Keratinocyte (primary cell): ENCODE data around the gene RNF8. TPM values are rescaled to one million over a fixed set of nuclear protein-coding genes. Genes with fewer than 3 reads are reported as not detected.

Experiments used
- DNase-seq: peaks from one replicate; pipeline ENCODE4 v3.0.0-alpha.2; 2011; ENCODE audit warnings: low read depth, missing footprints, low spot score
- FAIRE-seq: peaks from 2 replicates; lab custom pipeline; 2011; peaks lifted over from hg19 to GRCh38; lab: Jason Lieb, UNC
- H2AFZ ChIP-seq: 2 replicates; pipeline ENCODE4 v1.6.0; 2012; ENCODE audit warnings: low read length, control low read depth, inconsistent platforms; ENCODE audit not compliant: control insufficient read depth
- H3K27ac ChIP-seq: 2 replicates; pipeline ENCODE4 v1.5.1; 2011; ENCODE audit warnings: low read length; ENCODE audit not compliant: control insufficient read depth, insufficient read depth
- H3K27me3 ChIP-seq: 3 replicates; pipeline ENCODE4 v1.6.0; 2011; ENCODE audit warnings: low read length; ENCODE audit not compliant: control insufficient read depth, insufficient read depth; ENCODE audit errors: extremely low read depth
- H3K36me3 ChIP-seq, 2 experiments: 2 replicates in 1 of 2; 3 replicates in 1 of 2; pipeline ENCODE4 v1.5.1; 2011; ENCODE audit warnings: low read length in 2 of 2, mild to moderate bottlenecking in 1 of 2; ENCODE audit not compliant: control insufficient read depth in 2 of 2, insufficient read depth in 2 of 2; ENCODE audit errors: extremely low read depth in 1 of 2
- H3K4me1 ChIP-seq: 3 replicates; pipeline ENCODE4 v1.5.1; 2011; ENCODE audit warnings: low read length; ENCODE audit not compliant: control insufficient read depth, insufficient read depth; ENCODE audit errors: extremely low read depth
- H3K4me2 ChIP-seq: 3 replicates; pipeline ENCODE4 v1.6.0; 2011; ENCODE audit warnings: low read depth, low read length; ENCODE audit not compliant: control insufficient read depth, insufficient read depth; ENCODE audit errors: extremely low read depth
- H3K4me3 ChIP-seq, 3 experiments: fragments of 200-600 bp in 1 of 3; sonication (generic) in 1 of 3; 2 replicates in 2 of 3; 3 replicates in 1 of 3; pipeline ENCODE4 v1.5.1; 2011 to 2016; ENCODE audit warnings: low read length in 3 of 3, mild to moderate bottlenecking in 3 of 3, control low read depth in 2 of 3, inconsistent platforms in 1 of 3, low read depth in 1 of 3, mixed read lengths in 1 of 3, mixed run types in 1 of 3, moderate library complexity in 1 of 3; ENCODE audit not compliant: control insufficient read depth in 2 of 3, insufficient read depth in 2 of 3; ENCODE audit errors: extremely low read depth in 1 of 3
- H3K79me2 ChIP-seq: 2 replicates; pipeline ENCODE4 v1.6.0; 2012; ENCODE audit warnings: low read length; ENCODE audit not compliant: control insufficient read depth, insufficient read depth
- H3K9ac ChIP-seq: 3 replicates; pipeline ENCODE4 v1.6.0; 2011; ENCODE audit warnings: low read length; ENCODE audit not compliant: control insufficient read depth, insufficient read depth; ENCODE audit errors: extremely low read depth
- H3K9me1 ChIP-seq: 3 replicates; pipeline ENCODE4 v1.6.0; 2011; ENCODE audit warnings: low read length; ENCODE audit not compliant: control insufficient read depth, insufficient read depth; ENCODE audit errors: extremely low read depth
- H3K9me3 ChIP-seq: 2 replicates; pipeline ENCODE4 v1.5.1; 2012; ENCODE audit warnings: low read depth, low read length; ENCODE audit not compliant: control insufficient read depth
- H4K20me1 ChIP-seq: 3 replicates; pipeline ENCODE4 v1.6.0; 2011; ENCODE audit warnings: low read length; ENCODE audit not compliant: control insufficient read depth, insufficient read depth; ENCODE audit errors: extremely low read depth
- EZH2 ChIP-seq: IDR thresholded peaks from one replicate; pipeline ENCODE4 v1.6.1; 2012; ENCODE audit warnings: inconsistent platforms, mild to moderate bottlenecking, low read length, moderate library complexity
- dilution Hi-C: fragments of 300-500 bp; cut with MboI; formaldehyde crosslinking; loops from one replicate; pipeline ENCODE4 v1.7.0; 2020; ENCODE audit warnings: low sequenced_read_pairs; ENCODE audit not compliant: extremely low pct_ligation_motif_present
- polyA plus RNA-seq, 5 experiments: library from polyadenylated mRNA; depleted of rRNA in 3 of 5; stranded (reverse) in 3 of 5; stranded (forward) in 1 of 5; unstranded in 1 of 5; fragments of >200 nt; gene quantifications; 1 replicate in 1 of 5; 2 replicates in 3 of 5; 3 replicates in 1 of 5; pipeline versions ENCODE4 v1.2.1 to v1.2.3, GENCODE V29; 2011 to 2012; ENCODE audit warnings: missing spikeins in 2 of 5, low read depth in 1 of 5, low replicate concordance in 1 of 5
- TF ChIP-seq, protein P1 (sequence below), 3 experiments: IDR thresholded peaks in 1 of 3; conservative IDR thresholded peaks in 1 of 3; optimal IDR thresholded peaks in 1 of 3; 2 replicates in 2 of 3; 3 replicates in 1 of 3; pipeline versions ENCODE3 to v1.5.1; 2011; ENCODE audit warnings: low read length in 3 of 3, mild to moderate bottlenecking in 3 of 3, moderate library complexity in 2 of 3, control low read depth in 1 of 3, inconsistent platforms in 1 of 3; ENCODE audit not compliant: insufficient read depth in 2 of 3; ENCODE audit errors: extremely low read depth in 1 of 3

Gene RNF8
- polyA plus RNA-seq, 1 donor (not counting 4 experiments of a cell fraction or from before 2014, with no cell fraction given): 34.5 TPM

DNA sequence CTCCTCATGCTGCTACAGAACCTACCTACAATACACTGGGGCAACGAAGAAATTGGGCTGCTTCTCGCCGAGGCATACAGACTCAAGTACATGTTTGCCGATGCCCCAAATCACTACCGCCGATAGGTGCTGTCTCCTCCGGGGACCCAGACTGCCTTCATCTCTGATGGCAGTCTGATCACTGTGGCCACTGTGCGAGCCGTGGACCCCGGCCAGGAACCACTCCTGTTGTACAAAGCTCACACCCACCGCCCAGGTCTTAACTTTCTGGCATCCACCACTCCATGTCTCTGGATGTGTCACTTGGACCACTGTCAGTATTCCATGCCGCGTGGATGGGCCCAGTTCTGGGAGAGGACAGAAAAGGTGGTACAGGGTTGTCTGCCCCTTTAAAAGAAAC lies 22.7 kb upstream of the RNF8 start:
- Histone ChIP-seq H3K4me2 (no peak overlapping the region), H3K4me3 (no peak overlapping the region), H3K4me1 (no peaks in the 10 kb centered on the region), H4K20me1 (no peaks in the 10 kb centered on the region), H3K9ac (no peak overlapping the region), H3K27me3 (no peaks in the 10 kb centered on the region), H2AFZ (no peak overlapping the region), H3K9me1 (no peaks in the 10 kb centered on the region), H3K79me2 (no peaks in the 10 kb centered on the region), H3K36me3 (peaks cover 5 to 14% of the 10 kb centered on the region in 2 experiments), H3K9me3 (no peaks in the 10 kb centered on the region), H3K27ac (no peak overlapping the region)
- TF ChIP-seq EZH2: no peak
- TF ChIP-seq, protein P1, sequence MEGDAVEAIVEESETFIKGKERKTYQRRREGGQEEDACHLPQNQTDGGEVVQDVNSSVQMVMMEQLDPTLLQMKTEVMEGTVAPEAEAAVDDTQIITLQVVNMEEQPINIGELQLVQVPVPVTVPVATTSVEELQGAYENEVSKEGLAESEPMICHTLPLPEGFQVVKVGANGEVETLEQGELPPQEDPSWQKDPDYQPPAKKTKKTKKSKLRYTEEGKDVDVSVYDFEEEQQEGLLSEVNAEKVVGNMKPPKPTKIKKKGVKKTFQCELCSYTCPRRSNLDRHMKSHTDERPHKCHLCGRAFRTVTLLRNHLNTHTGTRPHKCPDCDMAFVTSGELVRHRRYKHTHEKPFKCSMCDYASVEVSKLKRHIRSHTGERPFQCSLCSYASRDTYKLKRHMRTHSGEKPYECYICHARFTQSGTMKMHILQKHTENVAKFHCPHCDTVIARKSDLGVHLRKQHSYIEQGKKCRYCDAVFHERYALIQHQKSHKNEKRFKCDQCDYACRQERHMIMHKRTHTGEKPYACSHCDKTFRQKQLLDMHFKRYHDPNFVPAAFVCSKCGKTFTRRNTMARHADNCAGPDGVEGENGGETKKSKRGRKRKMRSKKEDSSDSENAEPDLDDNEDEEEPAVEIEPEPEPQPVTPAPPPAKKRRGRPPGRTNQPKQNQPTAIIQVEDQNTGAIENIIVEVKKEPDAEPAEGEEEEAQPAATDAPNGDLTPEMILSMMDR (optimal IDR thresholded peaks at IDR 0.05 in 1 of 3, IDR thresholded peaks at IDR 0.05 in 1 of 3, conservative IDR thresholded peaks at IDR 0.05 in 1 of 3; ENCODE audit: extremely low read depth in 1 of 3, insufficient read depth in 2 of 3, low read length in 3 of 3): no peak
- no peak for DNase-seq
- FAIRE-seq: no peak
- dilution Hi-C loops: no loop called here

DNA sequence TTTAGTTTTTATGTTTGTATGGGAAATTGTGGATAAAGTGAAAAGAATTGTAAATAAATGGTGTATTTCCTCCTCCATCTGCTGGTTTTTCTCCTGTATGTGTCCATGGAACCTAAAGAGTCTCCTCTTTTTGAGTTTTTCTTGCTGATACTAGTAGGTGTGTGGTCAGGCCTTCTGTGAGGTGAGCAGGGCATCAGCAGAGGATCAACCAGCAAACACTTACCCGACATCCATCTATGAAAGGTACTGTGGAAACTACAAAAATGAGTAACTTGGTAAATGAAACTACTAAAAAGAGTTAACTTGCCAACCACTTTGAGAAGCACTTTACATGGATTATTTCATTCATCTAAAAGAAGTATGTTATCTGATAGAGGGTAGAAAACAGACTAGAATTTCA lies 20.9 kb upstream of the RNF8 start:
- H3K4me1 ChIP-seq: no peaks in the 10 kb centered on the region
- TF ChIP-seq EZH2: no peak
- TF ChIP-seq, protein P1 (optimal IDR thresholded peaks at IDR 0.05 in 1 of 3, IDR thresholded peaks at IDR 0.05 in 1 of 3, conservative IDR thresholded peaks at IDR 0.05 in 1 of 3; ENCODE audit: extremely low read depth in 1 of 3, insufficient read depth in 2 of 3, low read length in 3 of 3): no peak
- no peak for DNase-seq
- H3K4me2 ChIP-seq: no peak overlapping the region
- no peaks in the 10 kb centered on the region for H3K9me3 ChIP-seq
- no peak overlapping the region for H3K9ac ChIP-seq
- dilution Hi-C loops: no loop called here
- peaks cover 5 to 14% of the 10 kb centered on the region in 2 experiments for H3K36me3 ChIP-seq
- H4K20me1 ChIP-seq: no peaks in the 10 kb centered on the region
- no peaks in the 10 kb centered on the region for H3K27me3 ChIP-seq
- FAIRE-seq: no peak
- H3K27ac ChIP-seq: no peak overlapping the region
- H3K4me3 ChIP-seq: no peak overlapping the region
- H3K9me1 ChIP-seq: no peaks in the 10 kb centered on the region
- H2AFZ ChIP-seq: no peak overlapping the region
- no peaks in the 10 kb centered on the region for H3K79me2 ChIP-seq
